Activated T-cell treated with anti-CD3 and anti-CD28 coated beads, Interleukin-2, amount 50 U/mL, for 24 hours (primary cell): ENCODE measurements around the gene VPS41.

Experiments
- DNase-seq: peaks from one replicate; pipeline ENCODE4 v3.0.0-alpha.2; 2020
- H3K27ac Mint-ChIP-seq: 2 replicates; pipeline ENCODE4 v1.8.0; 2020; ENCODE audit warnings: mild to moderate bottlenecking, mixed read lengths
- H3K27me3 Mint-ChIP-seq: 2 replicates; pipeline ENCODE4 v1.8.0; 2020; ENCODE audit warnings: mixed read lengths
- H3K36me3 Mint-ChIP-seq: 2 replicates; pipeline ENCODE4 v1.8.0; 2020; ENCODE audit warnings: low read depth, mixed read lengths
- H3K4me1 Mint-ChIP-seq: 2 replicates; pipeline ENCODE4 v1.8.0; 2020; ENCODE audit warnings: low read depth, mixed read lengths
- H3K4me3 Mint-ChIP-seq: 2 replicates; pipeline ENCODE4 v1.8.0; 2020; ENCODE audit warnings: mild to moderate bottlenecking, moderate library complexity, mixed read lengths
- H3K9me3 Mint-ChIP-seq: 2 replicates; pipeline ENCODE4 v1.8.0; 2020; ENCODE audit warnings: mixed read lengths

Gene VPS41

GRCh38 chr7:38727184-38727940 is 181.6 kb downstream of the VPS41 start:
- H3K4me3 Mint-ChIP-seq: no peak overlapping the region
- peaks cover 68% of the 10 kb centered on the region for H3K36me3 Mint-ChIP-seq
- H3K27ac Mint-ChIP-seq: no peak overlapping the region
- peaks cover 2% of the 10 kb centered on the region for H3K4me1 Mint-ChIP-seq
- no peaks in the 10 kb centered on the region for H3K9me3 Mint-ChIP-seq
- no peaks in the 10 kb centered on the region for H3K27me3 Mint-ChIP-seq
- no peak for DNase-seq

DNA sequence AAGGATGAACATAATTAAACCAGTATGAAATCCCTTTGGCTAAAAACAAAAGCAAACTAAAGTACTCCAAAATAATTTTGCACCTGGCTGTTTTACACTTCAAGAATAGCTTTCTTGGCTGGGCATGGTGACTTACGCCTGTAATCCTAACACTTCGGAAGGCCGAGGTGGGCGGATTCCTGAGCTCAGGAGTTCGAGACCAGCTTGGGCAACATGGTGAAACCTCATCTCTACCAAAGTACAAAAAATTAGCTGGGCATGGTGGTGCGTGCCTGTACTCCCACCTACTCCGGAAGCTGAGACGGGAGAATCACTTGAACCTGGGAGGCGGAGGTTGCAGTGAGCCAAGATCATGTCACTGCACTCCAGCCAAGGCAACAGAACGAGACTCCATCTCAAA is 185.7 kb downstream of the VPS41 start:
- Mint-ChIP-seq H3K36me3 (peaks cover 79% of the 10 kb centered on the region), H3K4me1 (no peaks in the 10 kb centered on the region), H3K27me3 (no peaks in the 10 kb centered on the region), H3K27ac (no peak overlapping the region), H3K9me3 (peaks cover 13% of the 10 kb centered on the region), H3K4me3 (no peak overlapping the region)
- no peak for DNase-seq

GRCh38 chr7:38716397-38716796 is 192.6 kb downstream of the VPS41 start:
- no peak overlapping the region for H3K27ac Mint-ChIP-seq
- H3K36me3 Mint-ChIP-seq: peaks cover 24% of the 10 kb centered on the region
- H3K4me1 Mint-ChIP-seq: no peaks in the 10 kb centered on the region
- no peak for DNase-seq
- no peaks in the 10 kb centered on the region for H3K27me3 Mint-ChIP-seq
- no peak overlapping the region for H3K4me3 Mint-ChIP-seq
- H3K9me3 Mint-ChIP-seq: peaks cover 27% of the 10 kb centered on the region

GRCh38 chr7:38709123-38709522 is 199.9 kb downstream of the VPS41 start:
- peaks cover 5% of the 10 kb centered on the region for H3K4me1 Mint-ChIP-seq
- peaks cover 30% of the 10 kb centered on the region for H3K27me3 Mint-ChIP-seq
- H3K36me3 Mint-ChIP-seq: no peaks in the 10 kb centered on the region
- DNase-seq: no peak
- H3K27ac Mint-ChIP-seq: no peak overlapping the region
- H3K4me3 Mint-ChIP-seq: no peak overlapping the region
- peaks cover under 1% of the 10 kb centered on the region for H3K9me3 Mint-ChIP-seq

DNA sequence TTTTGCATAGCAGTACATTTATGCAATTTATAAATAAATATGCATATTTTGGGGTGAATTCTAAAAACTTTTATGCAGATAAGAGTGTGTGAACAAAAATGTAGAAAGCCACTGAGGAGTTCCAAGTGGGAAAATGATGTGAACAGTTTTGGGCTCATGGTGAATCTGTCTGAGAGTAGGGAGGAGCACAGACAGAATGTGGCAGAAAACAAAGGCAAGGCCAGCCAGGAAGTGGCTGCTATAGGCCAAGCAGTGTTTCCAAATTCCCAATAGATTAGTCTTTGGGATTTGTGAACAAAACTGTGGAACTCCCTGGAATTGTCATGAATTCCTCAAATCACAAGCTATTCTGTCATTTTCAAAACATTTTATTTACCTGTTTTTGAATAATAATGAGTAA is 204.2 kb downstream of the VPS41 start:
- H3K9me3 Mint-ChIP-seq: no peaks in the 10 kb centered on the region

GRCh38 chr7:38704041-38704547 is 204.9 kb downstream of the VPS41 start:
- Mint-ChIP-seq H3K4me1 (peaks cover 5% of the 10 kb centered on the region), H3K27ac (no peak overlapping the region), H3K9me3 (no peaks in the 10 kb centered on the region), H3K36me3 (no peaks in the 10 kb centered on the region), H3K4me3 (no peak overlapping the region), H3K27me3 (peaks cover 38% of the 10 kb centered on the region)
- DNase-seq: no peak

More for the DNA sequence above, 204.2 kb downstream of the VPS41 start:
- Mint-ChIP-seq H3K4me1 (peaks cover 5% of the 10 kb centered on the region), H3K36me3 (no peaks in the 10 kb centered on the region), H3K27me3 (peaks cover 41% of the 10 kb centered on the region), H3K4me3 (no peak overlapping the region), H3K27ac (no peak overlapping the region)
- no peak for DNase-seq

DNA sequence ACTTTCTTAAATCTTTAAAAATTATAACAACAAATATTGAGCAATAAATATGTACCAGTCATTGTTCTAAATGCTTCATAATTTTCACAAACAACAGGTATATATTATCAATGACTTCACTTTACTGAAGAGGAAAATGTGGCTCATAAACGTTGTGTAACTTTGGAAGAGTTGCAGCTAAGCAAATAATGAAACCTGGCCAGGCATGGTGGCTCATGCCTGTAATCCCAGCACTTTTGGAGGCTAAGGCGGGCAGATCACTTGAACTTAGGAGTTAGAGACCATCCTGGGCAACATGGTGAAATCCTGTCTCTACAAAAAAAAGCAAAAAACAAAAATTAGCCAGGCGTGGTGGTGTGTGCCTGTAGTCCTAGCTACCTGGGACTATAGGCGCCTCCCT is 205.9 kb downstream of the VPS41 start:
- H3K27ac Mint-ChIP-seq: no peak overlapping the region
- peaks cover 30% of the 10 kb centered on the region for H3K27me3 Mint-ChIP-seq

DNA sequence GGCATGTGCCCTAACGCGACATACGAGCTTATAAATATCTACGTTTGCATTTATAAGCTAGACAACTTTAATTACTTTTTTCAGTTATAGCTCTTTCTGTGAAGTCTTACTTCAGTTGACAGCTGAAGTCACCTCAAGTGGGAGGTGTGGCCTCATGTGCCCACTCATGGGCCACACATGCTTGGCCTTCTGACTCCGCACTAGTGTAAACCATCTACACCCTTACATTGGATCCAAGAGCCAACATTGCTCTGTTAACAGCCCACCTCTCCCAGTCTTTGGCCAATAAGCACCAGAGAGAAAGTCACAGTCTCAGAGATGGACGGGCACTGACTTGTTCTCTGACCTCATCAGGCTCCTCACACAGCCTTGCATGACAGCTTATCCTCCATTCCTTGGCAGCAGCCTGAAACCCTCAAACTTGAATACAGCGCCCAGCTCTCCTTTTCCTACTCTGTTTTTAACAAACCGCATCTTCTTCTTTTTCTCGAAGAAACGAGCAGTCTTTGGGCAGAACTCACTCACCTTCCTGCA is 206.9 kb downstream of the VPS41 start:
- Mint-ChIP-seq H3K27ac (no peak overlapping the region), H3K36me3 (no peaks in the 10 kb centered on the region), H3K4me1 (no peaks in the 10 kb centered on the region), H3K4me3 (no peak overlapping the region), H3K9me3 (no peaks in the 10 kb centered on the region), H3K27me3 (peaks cover 21% of the 10 kb centered on the region)
- no peak for DNase-seq

More for the DNA sequence above, 205.9 kb downstream of the VPS41 start:
- Mint-ChIP-seq H3K36me3 (no peaks in the 10 kb centered on the region), H3K4me1 (no peaks in the 10 kb centered on the region), H3K4me3 (no peak overlapping the region), H3K9me3 (no peaks in the 10 kb centered on the region)
- no peak for DNase-seq

DNA sequence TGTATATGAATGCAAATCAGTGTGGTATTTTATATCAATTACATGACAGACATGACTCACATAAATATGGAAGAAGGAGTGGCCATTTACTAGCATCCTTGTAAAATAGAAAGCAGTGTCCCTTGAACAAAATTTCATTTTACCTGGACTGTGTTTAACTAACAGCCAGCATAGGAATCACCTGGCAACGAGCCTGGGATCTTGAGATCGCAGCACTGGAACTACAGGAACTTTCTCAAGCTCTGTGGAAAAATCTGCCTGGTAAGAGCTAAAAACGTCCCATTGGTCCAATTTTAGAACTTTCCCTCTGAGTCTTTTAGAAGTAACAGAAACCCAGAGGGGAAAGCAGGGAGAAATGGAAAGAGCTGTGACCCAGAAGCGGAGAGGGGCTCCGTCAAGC is 208.9 kb downstream of the VPS41 start:
- Mint-ChIP-seq H3K4me1 (no peaks in the 10 kb centered on the region), H3K9me3 (peaks cover 2% of the 10 kb centered on the region), H3K4me3 (no peak overlapping the region), H3K27me3 (peaks cover 17% of the 10 kb centered on the region), H3K27ac (no peak overlapping the region), H3K36me3 (no peaks in the 10 kb centered on the region)
- DNase-seq: no peak

DNA sequence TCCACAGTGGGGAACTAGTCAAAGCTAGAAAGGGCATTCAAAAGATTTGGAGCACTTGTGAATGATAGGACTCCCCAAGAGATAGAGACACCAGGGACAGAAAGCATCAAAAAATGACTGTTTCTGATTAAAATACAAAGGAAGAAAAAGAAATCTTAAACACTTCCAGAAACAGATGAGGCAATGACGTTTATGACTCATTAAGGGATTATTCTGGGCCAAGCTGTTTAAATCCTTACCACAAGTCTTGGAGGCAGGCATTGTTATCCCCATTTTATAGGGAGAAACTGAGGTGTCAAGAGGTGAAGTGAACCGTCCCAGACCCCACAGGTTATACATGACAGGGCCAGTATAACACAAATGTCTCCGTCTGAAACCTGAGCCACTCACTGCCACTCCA is 209.5 kb downstream of the VPS41 start:
- H3K36me3 Mint-ChIP-seq: no peaks in the 10 kb centered on the region
- DNase-seq: no peak
- H3K27ac Mint-ChIP-seq: no peak overlapping the region
- H3K27me3 Mint-ChIP-seq: peaks cover 17% of the 10 kb centered on the region
- peaks cover 2% of the 10 kb centered on the region for H3K9me3 Mint-ChIP-seq
- no peak overlapping the region for H3K4me3 Mint-ChIP-seq
- no peaks in the 10 kb centered on the region for H3K4me1 Mint-ChIP-seq

DNA sequence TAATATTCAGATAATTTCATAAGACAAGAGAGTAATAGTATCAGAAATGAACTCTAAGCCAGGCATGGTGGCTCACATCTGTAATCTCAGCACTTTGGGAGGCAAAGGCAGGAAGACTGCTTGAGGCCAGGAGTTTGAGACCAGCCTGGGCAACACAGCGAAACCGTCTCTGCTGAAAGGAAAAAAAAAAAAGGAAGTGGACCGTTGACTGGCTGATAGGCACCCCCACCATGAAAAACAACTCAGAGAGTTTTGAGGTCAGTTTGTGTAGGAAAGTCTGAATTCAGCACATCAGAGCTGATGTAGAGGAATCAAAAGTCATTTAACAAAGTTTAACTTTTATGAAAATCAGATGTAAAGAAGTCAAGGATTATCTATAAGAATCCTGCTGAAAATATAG is 214.7 kb downstream of the VPS41 start:
- Mint-ChIP-seq H3K9me3 (peaks cover 2% of the 10 kb centered on the region), H3K27me3 (no peaks in the 10 kb centered on the region), H3K36me3 (no peaks in the 10 kb centered on the region), H3K27ac (no peak overlapping the region), H3K4me1 (no peaks in the 10 kb centered on the region), H3K4me3 (no peak overlapping the region)
- no peak for DNase-seq

- no peaks in the 10 kb centered on the region for H3K4me1 Mint-ChIP-seq
- H3K36me3 Mint-ChIP-seq: no peaks in the 10 kb centered on the region
- no peak overlapping the region for H3K27ac Mint-ChIP-seq
- H3K9me3 Mint-ChIP-seq: peaks cover 3% of the 10 kb centered on the region
- DNase-seq: no peak
- H3K4me3 Mint-ChIP-seq: no peak overlapping the region
- peaks cover 10% of the 10 kb centered on the region for H3K27me3 Mint-ChIP-seq
These were observed 222.1 kb downstream of the VPS41 start for GRCh38 chr7:38686888-38687287.

DNA sequence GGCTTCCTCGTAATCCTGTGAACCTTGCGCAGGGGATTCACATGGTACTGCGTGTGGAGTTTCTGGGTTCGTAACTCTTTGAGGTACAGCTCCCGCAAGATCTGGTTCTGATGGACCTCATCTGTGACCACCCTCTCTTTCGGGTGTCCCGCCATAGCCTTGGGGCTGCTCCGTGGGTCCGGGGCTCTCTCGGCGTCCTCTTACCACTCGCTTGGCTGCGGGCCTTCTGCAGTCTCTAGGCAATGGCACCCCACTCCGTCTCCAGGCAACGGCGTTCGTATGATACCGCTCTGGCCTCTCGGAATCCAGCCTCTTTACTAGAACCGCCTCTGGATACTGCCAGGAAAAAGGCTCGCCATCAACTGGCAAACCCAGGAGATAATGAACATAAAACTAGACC is 223.1 kb downstream of the VPS41 start:
- H3K4me3 Mint-ChIP-seq: no peak overlapping the region
- DNase-seq: no peak
- no peaks in the 10 kb centered on the region for H3K4me1 Mint-ChIP-seq
- H3K27me3 Mint-ChIP-seq: peaks cover 10% of the 10 kb centered on the region
- H3K36me3 Mint-ChIP-seq: no peaks in the 10 kb centered on the region
- H3K27ac Mint-ChIP-seq: no peak overlapping the region
- peaks cover 3% of the 10 kb centered on the region for H3K9me3 Mint-ChIP-seq

DNA sequence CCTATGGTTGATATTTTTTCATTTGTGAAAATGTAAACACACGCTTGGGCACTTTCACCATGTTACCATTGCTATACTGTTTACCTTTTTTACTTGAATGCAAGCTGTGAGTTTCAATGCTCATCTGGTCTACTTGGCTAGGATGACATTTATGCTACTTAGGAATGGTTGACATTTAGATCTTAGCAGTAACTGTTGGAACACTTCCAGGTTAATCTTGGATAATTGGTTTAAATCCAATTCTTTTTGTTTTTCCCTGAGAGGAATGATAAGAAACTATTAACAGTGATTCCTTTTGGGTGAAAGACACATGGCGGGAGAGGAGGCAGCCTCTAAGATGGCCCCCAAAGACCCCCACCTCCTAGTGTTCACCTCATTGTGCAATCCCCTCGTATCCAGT is 226.4 kb downstream of the VPS41 start:
- DNase-seq: no peak
- Mint-ChIP-seq H3K4me1 (no peaks in the 10 kb centered on the region), H3K27me3 (peaks cover 10% of the 10 kb centered on the region), H3K4me3 (no peak overlapping the region), H3K36me3 (no peaks in the 10 kb centered on the region), H3K9me3 (no peaks in the 10 kb centered on the region), H3K27ac (no peak overlapping the region)

DNA sequence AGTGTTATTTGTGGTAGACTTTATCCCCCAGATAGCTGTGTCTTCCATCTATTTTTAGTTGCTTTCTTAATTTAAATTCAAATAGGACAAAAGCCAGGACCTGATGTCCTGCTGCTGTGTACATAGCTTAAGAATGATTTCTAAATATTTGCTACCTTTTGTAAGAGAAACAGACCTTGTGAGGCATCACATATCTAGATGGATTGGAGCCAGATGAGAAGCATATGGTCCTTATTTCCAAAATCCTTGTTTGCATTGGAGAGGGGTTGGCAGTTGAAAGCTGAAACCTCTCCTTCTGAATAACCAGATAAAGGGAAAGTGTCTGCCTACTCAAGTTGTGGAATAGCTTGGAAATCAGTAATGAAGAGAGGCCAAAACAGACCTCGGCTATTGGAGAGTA is 227.1 kb downstream of the VPS41 start:
- H3K4me1 Mint-ChIP-seq: no peaks in the 10 kb centered on the region
- H3K9me3 Mint-ChIP-seq: no peaks in the 10 kb centered on the region
- H3K4me3 Mint-ChIP-seq: no peak overlapping the region
- H3K36me3 Mint-ChIP-seq: no peaks in the 10 kb centered on the region
- H3K27ac Mint-ChIP-seq: no peak overlapping the region
- H3K27me3 Mint-ChIP-seq: peaks cover 10% of the 10 kb centered on the region
- DNase-seq: no peak
